GM12801 (cell line): Measurements from ENCODE around the gene KCNB1.

Experiments
- CTCF ChIP-seq: IDR thresholded peaks from one replicate; pipeline ENCODE4 v1.5.1; 2011; ENCODE audit warnings: control low read depth; ENCODE audit not compliant: insufficient read length; ENCODE audit errors: extremely low read depth

The KCNB1 gene

GRCh38 chr20:49424536-49424935 lies 57.9 kb downstream of the KCNB1 start:
- no peak for TF ChIP-seq CTCF

- no peak for TF ChIP-seq CTCF
Measured at GRCh38 chr20:49422161-49422560, 60.3 kb downstream of the KCNB1 start.

- TF ChIP-seq CTCF: no peak
Measured at GRCh38 chr20:49420811-49421295, 61.6 kb downstream of the KCNB1 start.

- no peak for TF ChIP-seq CTCF
Measured at GRCh38 chr20:49420292-49420691, 62.2 kb downstream of the KCNB1 start.

GRCh38 chr20:49419785-49420184 lies 62.7 kb downstream of the KCNB1 start:
- no peak for TF ChIP-seq CTCF

GRCh38 chr20:49418809-49419208 lies 63.7 kb downstream of the KCNB1 start:
- TF ChIP-seq CTCF: no peak

- TF ChIP-seq CTCF: no peak
Measured at GRCh38 chr20:49417843-49418555, 64.5 kb downstream of the KCNB1 start.
